ENCODE results near the gene KCNIP1. TPM values are rescaled to one million over a fixed set of nuclear protein-coding genes. Genes with fewer than 3 reads are reported as not detected.

The KCNIP1 gene
- total and polyA plus RNA-seq, 11 donors: 0.52 to 1.3 (median 1.2) TPM; not detected in 8

GRCh38 chr5:170497311-170498038, 6.3 kb upstream of the KCNIP1 start:
- peaks cover 0 to under 1% (median 0%) of the 10 kb centered on the region in 12 donors for H3K4me1 ChIP-seq
- peaks cover 0 to 9% (median 0%) of the 10 kb centered on the region in 9 donors for H3K27me3 ChIP-seq
- DNase-seq (no peak), ATAC-seq (no peak)
- H3K4me3 ChIP-seq: no peak overlapping the region
- H3K9me3 ChIP-seq: no peaks in the 10 kb centered on the region
- TF ChIP-seq POLR2A (IDR thresholded peaks at IDR 0.05): no peak
- TF ChIP-seq, protein P1, sequence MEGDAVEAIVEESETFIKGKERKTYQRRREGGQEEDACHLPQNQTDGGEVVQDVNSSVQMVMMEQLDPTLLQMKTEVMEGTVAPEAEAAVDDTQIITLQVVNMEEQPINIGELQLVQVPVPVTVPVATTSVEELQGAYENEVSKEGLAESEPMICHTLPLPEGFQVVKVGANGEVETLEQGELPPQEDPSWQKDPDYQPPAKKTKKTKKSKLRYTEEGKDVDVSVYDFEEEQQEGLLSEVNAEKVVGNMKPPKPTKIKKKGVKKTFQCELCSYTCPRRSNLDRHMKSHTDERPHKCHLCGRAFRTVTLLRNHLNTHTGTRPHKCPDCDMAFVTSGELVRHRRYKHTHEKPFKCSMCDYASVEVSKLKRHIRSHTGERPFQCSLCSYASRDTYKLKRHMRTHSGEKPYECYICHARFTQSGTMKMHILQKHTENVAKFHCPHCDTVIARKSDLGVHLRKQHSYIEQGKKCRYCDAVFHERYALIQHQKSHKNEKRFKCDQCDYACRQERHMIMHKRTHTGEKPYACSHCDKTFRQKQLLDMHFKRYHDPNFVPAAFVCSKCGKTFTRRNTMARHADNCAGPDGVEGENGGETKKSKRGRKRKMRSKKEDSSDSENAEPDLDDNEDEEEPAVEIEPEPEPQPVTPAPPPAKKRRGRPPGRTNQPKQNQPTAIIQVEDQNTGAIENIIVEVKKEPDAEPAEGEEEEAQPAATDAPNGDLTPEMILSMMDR (IDR thresholded peaks at IDR 0.05): no peak
- intact Hi-C loops (cut with DNase I): no loop called here
- no peaks in the 10 kb centered on the region for H3K36me3 ChIP-seq
- 67 to 85% (median 76%) methylated on average over 12 to 13 of the region's 13 CpGs for WGBS, 4 donors
- no peak overlapping the region for H3K27ac ChIP-seq

GRCh38 chr5:170498811-170499351, 4.9 kb upstream of the KCNIP1 start:
- DNase-seq: no peak
- Histone ChIP-seq H3K36me3 (no peaks in the 10 kb centered on the region), H3K4me3 (no peak overlapping the region), H3K27ac (no peak overlapping the region), H3K9me3 (no peaks in the 10 kb centered on the region), H3K4me1 (peaks cover 0 to 3% (median 0%) of the 10 kb centered on the region in 12 donors), H3K27me3 (peaks cover 0 to 17% (median 3%) of the 10 kb centered on the region in 9 donors)
- no peak for ATAC-seq
- intact Hi-C loops (cut with DNase I): no loop called here
- TF ChIP-seq, protein P1 (IDR thresholded peaks at IDR 0.05): no peak
- TF ChIP-seq POLR2A (IDR thresholded peaks at IDR 0.05): no peak
- 90 to 97% (median 93%) methylated on average over 5 of the region's 5 CpGs for WGBS, 4 donors

- ATAC-seq (no peak), DNase-seq (no peak)
- Histone ChIP-seq H3K36me3 (no peaks in the 10 kb centered on the region), H3K4me1 (peaks cover 0 to 8% (median 0%) of the 10 kb centered on the region in 12 donors), H3K27me3 (peaks cover 4 to 25% (median 9%) of the 10 kb centered on the region in 9 donors), H3K4me3 (no peak overlapping the region), H3K27ac (no peak overlapping the region), H3K9me3 (no peaks in the 10 kb centered on the region)
- intact Hi-C loops (cut with DNase I): no loop called here
- TF ChIP-seq, protein P1 (IDR thresholded peaks at IDR 0.05): no peak
- no peak for TF ChIP-seq POLR2A (IDR thresholded peaks at IDR 0.05)
- WGBS, 4 donors: 94 to 98% (median 97%) methylated on average over 2 of the region's 2 CpGs
Observed at GRCh38 chr5:170499621-170500020, 4.2 kb upstream of the KCNIP1 start.

- no peak overlapping the region for H3K27ac ChIP-seq
- H3K4me1 ChIP-seq: peaks cover 0 to 8% (median 0%) of the 10 kb centered on the region in 12 donors
- ATAC-seq: no peak
- no peaks in the 10 kb centered on the region for H3K9me3 ChIP-seq
- DNase-seq: no peak
- intact Hi-C loops (cut with DNase I): no loop called here
- TF ChIP-seq, protein P1 (IDR thresholded peaks at IDR 0.05): no peak
- TF ChIP-seq POLR2A (IDR thresholded peaks at IDR 0.05): no peak
- no peaks in the 10 kb centered on the region for H3K36me3 ChIP-seq
- WGBS, 4 donors: 85 to 100% (median 94%) methylated on average over 1 of the region's 1 CpG
- peaks cover 5 to 40% (median 13%) of the 10 kb centered on the region in 9 donors for H3K27me3 ChIP-seq
- no peak overlapping the region for H3K4me3 ChIP-seq
Observed at GRCh38 chr5:170501361-170501760, 2.5 kb upstream of the KCNIP1 start.

Data from heart left ventricle (tissue), 16 donors.